AML-193 (cell line): ENCODE measurements around the gene OR2A5.
"Not testable (repeated sequence)": the region's sequence is repeated elsewhere in the genome, so short reads cannot be mapped to it uniquely, and the experiment has no call there.

Experiments
- DNase-seq, 2 experiments: peaks; one replicate each; lab custom pipeline; 2025; lab: John Stamatoyannopoulos, UW

OR2A5 gene

DNA sequence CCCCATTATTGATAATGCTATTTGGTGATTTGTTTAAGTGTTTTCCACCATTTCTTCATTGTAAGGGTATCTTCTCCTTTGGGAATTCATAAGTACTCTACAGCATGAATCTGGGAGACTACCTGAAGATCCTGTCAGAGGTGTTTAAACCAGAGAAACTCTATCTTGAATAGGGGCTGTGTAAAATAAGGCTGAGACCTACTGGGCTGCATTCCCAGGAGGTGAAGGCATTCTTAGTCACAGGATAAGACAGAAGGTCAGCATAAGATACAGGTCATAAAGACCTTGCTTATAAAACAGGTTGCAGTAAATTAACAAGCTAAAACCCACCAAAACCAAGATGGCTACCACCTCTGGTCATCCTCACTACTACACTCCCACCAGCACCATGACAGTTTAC, 13.4 kb upstream of the OR2A5 start:
- no peak for DNase-seq

DNA sequence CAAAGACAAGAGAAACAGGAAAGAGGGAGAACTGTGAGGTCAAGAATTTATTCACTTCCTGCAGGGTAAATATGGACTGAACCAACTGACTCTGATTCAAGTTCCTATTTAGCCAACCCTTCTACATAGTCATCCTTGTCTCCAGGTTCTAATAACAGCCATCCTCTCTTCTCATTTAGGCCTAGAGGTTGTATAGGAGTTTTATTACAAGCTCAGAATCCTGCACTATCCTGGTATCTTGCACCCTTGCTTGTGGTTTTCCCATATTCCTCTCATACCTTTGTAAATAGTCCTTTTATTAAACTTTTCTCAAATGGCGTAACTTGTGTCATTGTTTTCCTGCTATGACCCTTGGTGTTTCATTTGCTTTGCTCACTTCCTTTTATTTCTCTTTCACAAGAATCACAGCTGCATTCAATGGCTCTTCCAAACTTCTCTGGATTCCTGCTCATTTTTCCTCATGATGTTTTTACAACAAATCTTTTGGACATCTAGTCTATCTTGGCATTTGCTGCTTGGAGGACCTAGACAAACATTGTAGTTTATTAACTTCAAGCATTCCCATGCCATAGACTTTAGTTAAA, 12.4 kb upstream of the OR2A5 start:
- DNase-seq, result no peak

DNA sequence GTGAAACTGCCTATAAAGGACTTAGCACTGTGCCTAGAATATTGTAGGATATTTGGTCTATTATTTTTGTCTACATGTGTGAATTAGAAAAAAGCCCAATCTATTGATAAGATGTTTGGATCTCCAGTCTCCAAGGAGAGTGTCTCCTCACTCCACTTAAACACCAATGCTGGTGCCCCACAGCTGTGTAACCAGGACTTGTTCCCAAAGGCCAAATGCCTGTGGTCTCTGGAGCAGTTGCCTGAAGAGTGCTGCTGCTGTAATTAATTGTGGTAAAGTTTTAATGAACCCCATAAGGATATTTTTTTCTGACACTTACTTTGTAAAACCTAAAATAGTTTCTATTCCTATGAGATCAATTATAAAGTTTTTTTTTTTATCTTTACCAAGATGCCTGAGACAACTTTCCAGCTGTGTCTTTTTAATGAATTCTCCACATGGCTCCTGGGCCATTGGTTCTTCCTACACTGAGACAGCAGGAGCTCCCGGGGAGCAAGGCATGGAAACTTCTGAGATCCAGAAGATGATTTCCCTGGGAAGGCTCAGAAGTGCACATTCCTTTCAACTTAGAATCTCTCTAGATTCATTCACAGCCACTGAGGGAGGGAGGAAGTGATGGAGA, 11.2 kb upstream of the OR2A5 start:
- no peak for DNase-seq

DNA sequence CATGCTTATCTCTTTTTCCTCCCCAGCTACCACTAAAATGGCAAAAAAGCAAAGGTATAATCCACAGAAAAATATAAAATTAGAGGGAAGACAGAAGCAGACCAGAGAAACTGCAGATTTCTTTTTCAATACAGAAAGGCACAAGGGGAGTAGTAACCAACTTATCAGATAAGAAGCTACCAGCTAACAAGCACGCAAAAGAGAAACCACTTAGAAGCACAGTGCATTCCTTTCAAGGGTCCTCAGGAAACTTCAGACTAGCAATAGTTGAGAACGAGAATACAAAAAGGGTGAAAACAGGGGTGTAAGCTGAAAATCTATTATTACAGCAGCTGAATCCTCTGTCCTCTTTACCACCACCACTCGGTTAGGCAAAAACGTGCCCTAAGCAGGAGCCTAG, 9.9 kb upstream of the OR2A5 start:
- DNase-seq, result no peak

DNA sequence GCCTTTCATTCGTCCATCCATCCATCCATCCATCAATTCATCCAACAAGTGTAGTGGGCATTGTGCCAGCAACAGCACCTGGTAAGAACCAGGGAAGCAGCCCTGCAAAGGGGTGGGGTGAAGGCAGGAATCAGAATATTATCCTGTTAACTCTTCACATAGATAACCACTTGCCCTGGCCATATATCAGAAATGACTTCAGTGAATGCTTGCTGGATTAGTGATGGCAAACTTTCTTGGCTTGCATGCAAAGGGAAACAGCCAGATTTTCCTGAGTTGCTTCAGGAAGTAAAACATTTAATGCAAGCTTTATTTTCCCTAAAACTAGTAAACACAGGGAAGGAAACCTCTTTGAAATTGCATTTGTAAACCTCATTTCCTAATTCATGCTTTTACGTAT, 743 bp downstream of the OR2A5 start:
- no peak for DNase-seq

DNA sequence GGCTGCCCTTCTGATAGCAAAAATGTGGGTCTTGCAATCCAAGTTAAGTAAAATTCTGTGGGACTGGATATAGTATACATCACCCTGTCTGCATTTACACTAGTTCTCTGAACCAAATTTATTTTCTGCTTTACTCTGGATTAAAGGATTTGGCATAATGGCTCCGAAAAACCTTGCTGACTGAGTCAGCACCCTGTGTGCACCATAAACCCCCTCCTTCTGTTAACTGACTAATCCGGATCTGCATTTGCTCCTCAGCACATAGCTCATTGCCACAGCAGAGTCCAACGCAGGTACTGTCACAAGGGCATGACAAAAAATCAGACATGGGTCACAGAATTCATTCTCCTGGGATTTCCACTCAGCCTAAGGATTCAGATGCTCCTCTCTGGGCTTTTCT, 1.3 kb downstream of the OR2A5 start:
- DNase-seq, result no peak

DNA sequence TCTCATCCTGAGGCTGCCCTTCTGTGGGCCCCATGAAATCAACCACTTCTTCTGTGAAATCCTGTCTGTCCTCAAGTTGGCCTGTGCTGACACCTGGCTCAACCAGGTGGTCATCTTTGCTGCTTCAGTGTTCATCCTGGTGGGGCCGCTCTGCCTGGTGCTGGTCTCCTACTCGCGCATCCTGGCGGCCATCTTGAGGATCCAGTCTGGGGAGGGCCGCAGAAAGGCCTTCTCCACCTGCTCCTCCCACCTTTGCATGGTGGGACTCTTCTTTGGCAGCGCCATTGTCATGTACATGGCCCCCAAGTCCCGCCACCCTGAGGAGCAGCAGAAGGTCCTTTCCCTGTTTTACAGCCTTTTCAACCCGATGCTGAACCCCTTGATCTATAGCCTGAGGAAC, 2.1 kb downstream of the OR2A5 start:
- not testable (repeated sequence) for DNase-seq

DNA sequence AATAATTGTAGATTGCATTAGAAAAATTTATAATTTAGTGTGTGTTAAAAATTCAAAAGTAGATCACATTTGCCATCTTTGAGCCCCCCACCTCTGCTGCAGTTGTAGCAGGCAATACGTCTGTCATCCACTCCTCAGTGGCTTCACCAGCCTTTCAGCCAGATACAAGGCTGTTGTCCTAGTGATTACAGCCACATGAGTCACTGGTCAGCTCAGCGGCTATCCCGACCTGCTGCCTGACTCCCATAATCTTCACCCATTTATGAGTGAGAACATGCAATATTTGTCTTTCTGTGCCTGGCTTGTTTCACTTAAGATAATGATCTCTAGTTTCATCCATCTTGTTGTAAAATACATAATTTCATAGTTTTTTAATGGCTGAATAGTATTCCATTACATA, 9.2 kb downstream of the OR2A5 start:
- DNase-seq, result no peak

DNA sequence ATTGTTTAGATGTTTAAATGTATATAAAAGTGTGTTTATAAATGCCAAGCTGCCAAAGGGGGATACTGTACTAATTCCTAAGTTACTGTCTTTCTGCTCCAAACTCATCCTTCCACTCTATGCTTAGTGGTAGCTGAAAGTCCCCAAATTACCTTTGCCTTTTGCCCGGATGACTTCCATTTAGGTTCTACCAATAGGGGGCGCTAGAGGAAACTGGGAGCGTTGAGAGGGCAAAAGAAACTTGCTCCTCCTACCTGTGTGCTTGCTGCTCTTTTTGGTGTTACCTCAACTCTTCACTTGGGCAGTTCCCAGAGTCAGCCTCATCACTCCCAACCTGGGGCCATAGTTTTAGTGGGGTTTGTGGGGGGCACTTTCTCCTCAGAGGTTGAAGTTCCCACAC, 15.0 kb downstream of the OR2A5 start:
- no peak for DNase-seq

DNA sequence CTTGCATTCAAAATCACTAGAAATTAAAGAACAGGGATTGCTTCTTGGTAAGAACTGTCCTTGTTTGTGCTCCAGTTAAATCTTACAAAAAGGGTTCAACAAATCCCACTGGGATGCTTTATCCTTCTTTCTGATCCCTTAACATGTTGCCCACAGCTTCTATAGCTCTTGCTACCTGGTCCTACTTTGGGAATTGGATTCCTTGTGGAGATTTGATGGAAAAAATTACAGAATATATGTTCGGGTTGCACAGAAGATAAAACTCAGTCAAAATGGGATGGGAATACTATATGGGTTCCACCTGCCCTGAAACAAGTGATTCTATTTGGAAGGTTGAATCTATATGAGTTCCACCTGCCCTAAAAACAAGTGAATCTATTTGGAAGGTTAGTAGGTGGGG, 20.8 kb downstream of the OR2A5 start, which contains the start of gene OR2A25:
Gene OR2A25, plus strand, starts transcription at position 301 of the 400 bp plus-strand sequence. CDS start 4,409 bp downstream, outside the sequence.
- DNase-seq, result no peak

DNA sequence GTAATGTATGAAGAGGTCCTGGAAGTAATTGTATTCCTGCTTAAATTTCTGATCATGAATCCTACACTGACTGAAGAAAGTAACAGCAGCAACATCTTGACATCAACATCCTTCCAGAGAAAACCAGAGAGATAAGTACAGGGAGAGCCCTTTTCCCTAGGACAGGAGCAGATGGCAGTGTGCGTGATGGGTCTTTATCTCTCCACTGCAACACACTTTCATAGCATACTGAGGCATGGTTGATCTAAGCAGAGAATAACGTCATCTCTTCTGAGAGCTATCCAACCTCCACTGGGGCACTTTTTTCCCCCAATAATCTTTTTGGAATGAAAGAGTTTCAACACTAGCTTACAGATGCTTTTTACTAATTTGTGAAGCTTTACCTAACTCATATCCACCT, 21.2 kb downstream of the OR2A5 start:
- DNase-seq, result no peak

DNA sequence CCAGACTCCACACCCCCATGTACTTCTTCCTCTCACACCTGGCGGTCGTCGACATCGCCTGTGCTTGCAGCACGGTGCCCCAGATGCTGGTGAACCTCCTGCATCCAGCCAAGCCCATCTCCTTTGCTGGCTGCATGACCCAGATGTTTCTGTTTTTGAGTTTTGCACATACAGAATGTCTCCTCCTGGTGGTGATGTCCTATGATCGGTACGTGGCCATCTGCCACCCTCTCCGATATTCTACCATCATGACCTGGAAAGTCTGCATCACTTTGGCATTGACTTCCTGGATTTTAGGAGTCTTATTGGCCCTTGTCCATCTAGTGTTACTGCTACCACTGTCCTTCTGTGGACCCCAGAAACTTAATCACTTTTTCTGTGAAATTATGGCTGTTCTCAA, 25.6 kb downstream of the OR2A5 start:
- DNase-seq, result no peak

DNA sequence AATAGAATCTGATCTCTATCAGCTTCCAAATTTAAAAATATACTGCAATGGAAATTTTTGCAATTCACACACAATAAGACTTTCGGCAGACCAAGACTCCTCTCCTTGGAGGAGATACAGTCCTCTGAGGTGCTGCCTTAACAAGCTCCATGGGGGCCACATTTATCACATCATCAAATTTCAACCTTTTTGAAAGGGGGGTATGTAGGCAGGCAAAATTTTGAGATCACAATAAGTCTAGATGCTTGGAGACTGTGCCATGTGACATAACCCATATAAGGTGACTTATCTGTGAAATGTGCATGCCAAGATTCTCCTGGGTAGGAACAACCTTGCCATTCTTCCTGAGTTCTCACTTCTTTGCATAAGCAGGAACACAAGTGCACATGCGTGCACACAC, 37.2 kb downstream of the OR2A5 start, which contains the start of gene OR2A12:
Gene OR2A12, plus strand, starts transcription at position 301 of the 400 bp plus-strand sequence. CDS start 8,830 bp downstream, outside the sequence.
- DNase-seq, result no peak

DNA sequence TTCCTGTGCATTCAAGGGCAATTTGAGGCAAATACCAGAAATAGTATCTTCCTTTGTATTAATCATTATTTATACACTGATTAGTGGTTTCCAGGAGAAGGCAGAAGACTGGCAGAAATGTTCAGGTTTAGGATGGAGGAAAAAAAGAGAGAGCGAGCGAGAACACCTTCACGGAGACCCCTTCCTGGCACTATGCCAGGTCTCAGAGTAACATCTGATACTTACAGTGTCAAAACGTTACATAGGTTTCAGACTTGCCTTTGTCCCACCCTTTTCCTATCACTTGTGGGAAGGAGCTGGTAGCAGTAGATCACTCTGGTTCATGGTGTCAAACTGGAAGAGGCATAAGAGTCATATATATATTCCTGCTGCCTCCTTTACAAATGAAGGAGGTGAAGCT, 38.0 kb downstream of the OR2A5 start:
- DNase-seq, result no peak

DNA sequence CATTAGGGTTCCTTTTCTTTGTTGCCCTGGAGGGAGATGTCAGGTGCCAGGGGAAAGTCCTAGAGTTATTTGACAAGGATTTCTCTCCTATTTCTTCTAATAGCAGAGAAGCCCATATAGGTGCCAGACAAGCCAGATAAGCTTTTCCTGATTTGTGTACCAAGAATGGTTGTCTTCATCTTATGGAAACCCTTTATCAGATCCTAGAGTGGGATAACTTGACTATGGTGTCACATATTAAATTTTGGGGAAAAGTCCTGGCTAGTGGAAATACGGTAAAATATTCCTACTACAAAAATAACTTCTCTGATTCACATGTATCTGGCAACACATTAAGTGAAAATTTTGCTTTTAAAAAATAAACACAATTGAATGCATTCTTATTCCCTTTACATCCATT, 38.5 kb downstream of the OR2A5 start:
- DNase-seq, result no peak

DNA sequence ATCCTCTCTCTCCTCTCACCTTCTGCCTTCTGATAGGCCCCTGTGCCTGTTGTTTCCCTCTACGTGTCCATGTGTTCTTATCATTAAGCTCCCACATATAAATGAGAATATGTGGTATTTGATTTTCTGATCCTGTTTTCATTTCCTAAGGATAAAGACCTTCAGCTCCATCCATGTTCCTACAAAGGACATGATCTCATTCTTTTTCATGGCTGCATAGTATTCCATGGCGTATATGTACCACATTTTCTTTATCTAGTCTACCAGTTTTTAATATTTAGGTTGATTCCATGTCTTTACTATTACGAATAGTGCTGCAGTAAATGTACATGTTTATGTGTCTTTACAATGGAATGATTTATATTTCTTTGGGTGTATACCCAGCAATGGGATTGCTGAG, 41.9 kb downstream of the OR2A5 start:
- no peak for DNase-seq

DNA sequence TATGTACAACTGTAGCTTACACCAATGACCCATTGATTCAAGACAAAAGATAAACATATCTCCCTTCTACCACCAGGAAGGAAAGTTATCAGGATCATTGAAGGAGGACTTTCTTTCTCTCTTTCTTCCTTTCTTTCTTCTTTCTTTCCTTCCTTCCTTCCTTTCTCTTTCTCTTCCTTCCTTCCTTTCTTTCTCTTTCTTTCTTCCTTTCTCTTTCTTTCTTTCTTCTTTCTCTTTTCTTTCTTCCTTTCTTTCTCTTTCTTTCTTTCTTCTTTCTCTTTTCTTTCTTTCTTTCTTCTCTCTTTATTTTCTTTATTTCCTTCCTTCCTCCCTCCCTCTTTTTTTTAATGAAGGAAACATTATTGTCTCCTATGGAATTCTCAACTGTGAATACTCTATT, 50.0 kb downstream of the OR2A5 start:
- no peak for DNase-seq

DNA sequence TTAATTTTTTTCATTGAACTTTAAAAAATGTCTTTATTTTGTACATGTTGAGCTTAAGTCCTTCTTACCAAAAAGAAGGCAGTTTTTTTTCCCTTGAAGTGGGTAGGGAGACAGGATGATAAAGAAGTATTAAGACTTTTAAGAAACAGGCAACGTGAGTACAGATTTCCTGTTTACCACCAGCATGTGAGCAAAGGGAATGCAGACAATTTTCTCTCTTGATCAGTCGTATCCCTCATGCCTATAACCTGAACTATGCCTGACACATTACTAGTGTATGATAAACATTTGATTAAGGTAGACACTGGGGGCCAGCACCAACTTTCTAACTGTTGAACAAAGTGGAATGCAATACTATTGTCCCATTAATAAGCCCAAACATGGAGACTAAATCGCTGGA, 51.9 kb downstream of the OR2A5 start:
- DNase-seq, result no peak

DNA sequence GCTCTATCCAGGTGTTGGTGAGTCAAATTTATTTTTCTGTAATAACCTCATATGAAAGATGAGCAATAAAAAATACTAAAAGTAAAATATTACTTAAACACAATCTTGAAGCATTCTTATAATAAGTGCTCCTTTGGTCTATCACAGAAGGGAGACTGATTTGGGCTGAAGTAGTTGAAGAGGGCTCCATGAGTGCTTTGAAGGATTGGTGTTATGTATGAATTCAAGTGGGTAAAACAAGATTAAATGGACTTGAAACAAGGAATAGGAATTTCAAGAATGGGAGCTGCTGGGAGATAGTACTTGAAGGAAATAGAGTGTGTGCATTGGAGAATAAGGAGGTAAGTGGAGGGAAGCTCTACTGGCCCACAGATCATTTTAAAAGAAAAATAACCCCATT, 53.3 kb downstream of the OR2A5 start:
- no peak for DNase-seq

DNA sequence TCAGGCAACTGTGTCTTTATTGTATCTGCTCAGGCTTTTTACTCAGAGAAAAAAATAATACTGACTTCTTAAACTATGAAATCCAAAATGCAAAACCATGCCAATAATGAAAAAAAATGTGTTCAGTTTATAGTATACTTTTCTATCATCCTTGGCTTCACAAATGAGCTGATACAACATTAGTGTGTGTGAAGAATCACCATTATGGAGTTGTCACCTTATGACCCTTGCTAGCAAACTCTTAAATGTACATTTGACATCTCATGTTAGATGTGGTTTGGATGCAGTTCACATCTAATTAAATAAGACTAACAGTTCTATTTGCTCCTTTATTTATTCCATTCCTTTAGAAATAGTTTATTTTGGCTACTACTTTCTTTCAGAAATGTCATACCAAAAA, 56.5 kb downstream of the OR2A5 start:
- DNase-seq, result no peak
